Colonic mucosa (tissue), 4 donors: ENCODE data around the gene SHISA9. TPM values are rescaled to one million over a fixed set of nuclear protein-coding genes. Genes with fewer than 3 reads are reported as not detected.

Source experiments
- DNase-seq: peaks from one replicate; pipeline ENCODE4 v3.0.0-alpha.2; 2020
- H3K27ac ChIP-seq: fragments of 200-600 bp; one replicate; pipeline ENCODE4 v1.8.0; 2021
- H3K27me3 ChIP-seq: fragments of 200-600 bp; one replicate; pipeline ENCODE4 v1.8.0; 2021
- H3K36me3 ChIP-seq: fragments of 200-600 bp; one replicate; pipeline ENCODE4 v1.8.0; 2021
- H3K4me1 ChIP-seq: fragments of 200-600 bp; one replicate; pipeline ENCODE4 v1.8.0; 2021; ENCODE audit warnings: mild to moderate bottlenecking
- H3K4me3 ChIP-seq: fragments of 200-600 bp; one replicate; pipeline ENCODE4 v1.8.0; 2021
- H3K9ac ChIP-seq, 2 donors: one replicate each; pipeline ENCODE4 v1.7.0; 2013; ENCODE audit warnings: control low read depth in 2 of 2, low read depth in 2 of 2, low read length in 2 of 2
- H3K9me3 ChIP-seq: fragments of 200-600 bp; one replicate; pipeline ENCODE4 v1.8.0; 2021
- intact Hi-C: fragments of 100-400 bp; cut with DNase I; formaldehyde crosslinking; loops from one replicate; pipeline ENCODE4 v1.14.1; 2022
- total RNA-seq, 2 donors: library from RNA; stranded (reverse); fragmentation: NEBNext Ultra II Directional in 1 of 2; extraction: Animal tissue kit (Norgen Biotek cat#: 25700) in 1 of 2; gene quantifications; one replicate each; pipeline ENCODE4 v1.2.1, GENCODE V29; 2021
- TF ChIP-seq, protein P1 (sequence below): fragments of 200-600 bp; IDR thresholded peaks from one replicate; pipeline ENCODE4 v1.8.0; 2022; ENCODE audit warnings: antibody characterized with exemption, mild to moderate bottlenecking
- donor health status: healthy.
- donor health status: DM: no; HTN: no; CAD: no.
- donor health status: DM: no; HTN: no; CAD: no.

SHISA9 gene
- total RNA-seq, 2 donors from 2014 or later = 0.74 to 1.3 TPM

DNA sequence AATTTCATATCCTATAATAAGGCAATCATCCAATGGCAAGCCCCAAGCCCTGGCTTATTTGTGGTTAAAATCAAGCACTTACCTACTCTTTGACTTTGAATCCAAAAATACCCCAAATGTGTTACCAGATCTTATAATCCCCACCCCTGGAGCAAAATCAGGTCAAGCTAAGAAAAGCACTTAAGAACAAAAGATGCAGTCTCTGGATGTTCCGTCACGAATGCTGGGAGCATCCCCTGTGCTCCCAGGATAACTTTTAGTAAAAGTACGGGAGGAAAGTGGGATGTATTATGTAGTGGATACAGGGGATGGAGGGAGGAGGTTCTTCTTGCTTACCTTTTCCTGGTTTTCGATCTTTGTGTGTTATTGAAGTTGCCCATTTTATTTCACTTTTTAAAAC lies 29.5 kb downstream of the SHISA9 start:
- H3K4me1 ChIP-seq = no peaks in the 10 kb centered on the region
- no peak overlapping the region for H3K9ac ChIP-seq
- DNase-seq = no peak
- TF ChIP-seq, protein P1, sequence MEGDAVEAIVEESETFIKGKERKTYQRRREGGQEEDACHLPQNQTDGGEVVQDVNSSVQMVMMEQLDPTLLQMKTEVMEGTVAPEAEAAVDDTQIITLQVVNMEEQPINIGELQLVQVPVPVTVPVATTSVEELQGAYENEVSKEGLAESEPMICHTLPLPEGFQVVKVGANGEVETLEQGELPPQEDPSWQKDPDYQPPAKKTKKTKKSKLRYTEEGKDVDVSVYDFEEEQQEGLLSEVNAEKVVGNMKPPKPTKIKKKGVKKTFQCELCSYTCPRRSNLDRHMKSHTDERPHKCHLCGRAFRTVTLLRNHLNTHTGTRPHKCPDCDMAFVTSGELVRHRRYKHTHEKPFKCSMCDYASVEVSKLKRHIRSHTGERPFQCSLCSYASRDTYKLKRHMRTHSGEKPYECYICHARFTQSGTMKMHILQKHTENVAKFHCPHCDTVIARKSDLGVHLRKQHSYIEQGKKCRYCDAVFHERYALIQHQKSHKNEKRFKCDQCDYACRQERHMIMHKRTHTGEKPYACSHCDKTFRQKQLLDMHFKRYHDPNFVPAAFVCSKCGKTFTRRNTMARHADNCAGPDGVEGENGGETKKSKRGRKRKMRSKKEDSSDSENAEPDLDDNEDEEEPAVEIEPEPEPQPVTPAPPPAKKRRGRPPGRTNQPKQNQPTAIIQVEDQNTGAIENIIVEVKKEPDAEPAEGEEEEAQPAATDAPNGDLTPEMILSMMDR = no peak
- H3K36me3 ChIP-seq = no peaks in the 10 kb centered on the region
- no peak overlapping the region for H3K27ac ChIP-seq
- H3K9me3 ChIP-seq = no peaks in the 10 kb centered on the region
- intact Hi-C loops = no loop called here
- H3K27me3 ChIP-seq = no peaks in the 10 kb centered on the region
- no peak overlapping the region for H3K4me3 ChIP-seq

DNA sequence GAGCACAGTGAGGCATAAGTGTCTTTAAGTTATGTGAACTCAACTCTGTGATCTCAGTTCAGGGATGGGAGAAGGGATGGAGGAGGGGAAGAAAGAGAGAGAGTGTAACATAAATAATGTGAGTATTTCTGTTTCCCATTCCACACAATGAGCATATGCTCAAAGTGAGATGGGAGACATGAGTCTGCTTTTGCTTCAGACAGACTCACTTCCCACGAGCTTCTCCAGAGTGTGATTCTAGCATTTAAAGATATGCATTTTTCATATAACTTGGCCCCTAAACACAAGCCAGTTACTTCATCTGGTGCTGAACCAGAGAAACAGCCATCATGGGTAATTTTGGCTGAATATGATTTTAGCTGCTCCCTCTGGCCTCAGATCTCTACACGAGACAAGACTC lies 35.0 kb downstream of the SHISA9 start:
- no peak for DNase-seq
- Histone ChIP-seq H3K9me3 (no peaks in the 10 kb centered on the region), H3K27me3 (no peaks in the 10 kb centered on the region), H3K4me1 (no peaks in the 10 kb centered on the region), H3K4me3 (no peak overlapping the region), H3K27ac (no peak overlapping the region), H3K9ac (no peak overlapping the region), H3K36me3 (no peaks in the 10 kb centered on the region)
- TF ChIP-seq, protein P1 = no peak
- intact Hi-C loops = no loop called here

DNA sequence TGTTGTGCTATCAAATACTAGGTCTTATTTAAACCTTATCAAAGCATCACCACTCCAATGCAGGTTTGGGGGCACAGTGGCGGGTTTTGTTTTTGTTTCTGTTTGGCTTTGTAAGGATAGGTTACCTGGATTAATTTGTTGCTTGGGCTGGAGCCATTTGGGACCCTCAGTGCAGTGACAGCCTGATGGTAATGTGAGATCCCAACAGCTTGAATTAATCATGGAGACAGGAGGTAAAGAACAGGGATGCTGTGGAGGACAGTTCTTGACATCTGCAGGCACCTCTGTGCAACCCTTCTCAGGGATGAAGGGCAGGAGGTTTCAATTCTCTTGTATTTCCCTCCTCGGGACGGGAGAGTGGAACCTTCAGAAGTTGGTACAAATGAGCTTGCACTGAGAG lies 40.5 kb downstream of the SHISA9 start:
- no peaks in the 10 kb centered on the region for H3K36me3 ChIP-seq
- no peak for DNase-seq
- TF ChIP-seq, protein P1 = no peak
- H3K9ac ChIP-seq = no peak overlapping the region
- H3K4me1 ChIP-seq = no peaks in the 10 kb centered on the region
- no peaks in the 10 kb centered on the region for H3K9me3 ChIP-seq
- H3K27me3 ChIP-seq = no peaks in the 10 kb centered on the region
- no peak overlapping the region for H3K4me3 ChIP-seq
- no peak overlapping the region for H3K27ac ChIP-seq
- intact Hi-C loops = no loop called here

DNA sequence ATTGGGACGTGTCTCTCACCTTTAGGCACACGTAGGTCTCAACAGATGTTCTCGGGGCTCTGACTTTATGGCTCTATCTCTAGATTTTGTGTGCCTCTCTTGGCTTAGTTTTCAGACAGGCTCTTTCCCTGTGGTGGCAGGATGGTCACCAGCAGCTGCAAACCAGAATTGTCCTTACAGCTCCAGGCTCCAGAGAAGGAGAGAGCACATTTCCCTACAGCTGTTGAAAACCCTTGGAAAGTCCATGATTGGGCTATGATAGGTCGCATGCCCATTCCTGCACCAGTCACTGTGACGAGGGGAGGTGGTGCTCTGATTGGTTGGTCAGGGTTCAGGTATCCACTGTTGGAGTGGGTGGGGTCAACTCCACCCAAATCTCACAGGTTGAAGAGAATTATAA lies 41.5 kb downstream of the SHISA9 start:
- Histone ChIP-seq H3K9ac (no peak overlapping the region), H3K9me3 (no peaks in the 10 kb centered on the region), H3K4me3 (no peak overlapping the region), H3K27ac (no peak overlapping the region), H3K36me3 (no peaks in the 10 kb centered on the region), H3K27me3 (no peaks in the 10 kb centered on the region), H3K4me1 (no peaks in the 10 kb centered on the region)
- intact Hi-C loops = no loop called here
- no peak for DNase-seq
- TF ChIP-seq, protein P1 = no peak

- no peak overlapping the region for H3K27ac ChIP-seq
- no peaks in the 10 kb centered on the region for H3K4me1 ChIP-seq
- no peak overlapping the region for H3K4me3 ChIP-seq
- H3K27me3 ChIP-seq = no peaks in the 10 kb centered on the region
- intact Hi-C loops = no loop called here
- TF ChIP-seq, protein P1 = no peak
- H3K9me3 ChIP-seq = no peaks in the 10 kb centered on the region
- H3K36me3 ChIP-seq = no peaks in the 10 kb centered on the region
- H3K9ac ChIP-seq = no peak overlapping the region
- no peak for DNase-seq
Observed at GRCh38 chr16:12944300-12944699, 42.9 kb downstream of the SHISA9 start.

DNA sequence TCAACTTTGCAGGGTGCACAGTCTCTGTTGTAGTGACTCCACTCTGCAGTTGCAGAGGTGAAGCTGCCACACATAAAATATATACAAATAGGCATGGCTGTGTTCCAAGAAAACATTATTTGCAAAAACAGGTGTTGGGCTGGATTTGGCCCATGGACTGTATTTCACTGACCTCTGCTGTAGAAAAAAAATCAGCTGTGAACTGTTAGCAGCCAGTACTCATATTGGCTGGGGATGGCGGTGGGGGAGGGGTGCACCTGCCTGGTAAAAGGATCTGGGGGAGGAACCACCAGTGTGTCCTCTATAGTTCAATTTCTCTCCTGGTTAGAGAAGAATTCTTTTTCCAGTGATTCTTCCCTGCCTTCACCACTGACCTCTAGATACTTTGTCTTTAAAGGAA lies 50.0 kb downstream of the SHISA9 start:
- Histone ChIP-seq H3K4me3 (no peak overlapping the region), H3K9me3 (no peaks in the 10 kb centered on the region)

More for the DNA sequence above, 50.0 kb downstream of the SHISA9 start:
- DNase-seq = no peak
- H3K4me1 ChIP-seq = no peaks in the 10 kb centered on the region
- H3K9ac ChIP-seq = no peak overlapping the region
- TF ChIP-seq, protein P1 = no peak
- no peaks in the 10 kb centered on the region for H3K36me3 ChIP-seq
- intact Hi-C loops = no loop called here
- H3K27ac ChIP-seq = no peak overlapping the region
- no peaks in the 10 kb centered on the region for H3K27me3 ChIP-seq
